Aorta (tissue), 5 donors: Measurements from ENCODE around the gene FBXL17. TPM values are rescaled to one million over a fixed set of nuclear protein-coding genes. Genes with fewer than 3 reads are reported as not detected.

Source experiments
- ATAC-seq: fragments of 200-7000 bp; cut with Tn5 transposase; one replicate; pipeline ENCODE4 v1.9.1; 2022; ENCODE audit warnings: moderate library complexity; ENCODE audit not compliant: low FRiP score
- DNase-seq, 2 donors: peaks; one replicate each; pipeline ENCODE4 v3.0.0-alpha.2; 2020
- H3K27ac ChIP-seq, 2 donors: one replicate each; pipeline ENCODE4 v1.5.1; 2013; ENCODE audit warnings: low read length in 2 of 2, mild to moderate bottlenecking in 2 of 2, moderate library complexity in 2 of 2, control low read depth in 1 of 2, inconsistent platforms in 1 of 2, low read depth in 1 of 2
- H3K27me3 ChIP-seq, 2 donors: one replicate each; pipeline ENCODE4 v1.6.1; 2013; ENCODE audit warnings: control low read depth in 1 of 2, low read length in 1 of 2, mild to moderate bottlenecking in 1 of 2, moderate library complexity in 1 of 2; ENCODE audit not compliant: insufficient read depth in 2 of 2, control insufficient read depth in 1 of 2
- H3K36me3 ChIP-seq, 2 donors: one replicate each; pipeline ENCODE4 v1.6.1; 2013; ENCODE audit warnings: control low read depth in 1 of 2, low read length in 1 of 2, mild to moderate bottlenecking in 1 of 2; ENCODE audit not compliant: insufficient read depth in 2 of 2, control insufficient read depth in 1 of 2
- H3K4me1 ChIP-seq, 2 donors: one replicate each; pipeline ENCODE4 v1.6.1; 2013; ENCODE audit warnings: low read length in 2 of 2, control low read depth in 1 of 2, mild to moderate bottlenecking in 1 of 2, moderate library complexity in 1 of 2; ENCODE audit not compliant: insufficient read depth in 2 of 2, control insufficient read depth in 1 of 2
- H3K4me3 ChIP-seq, 2 donors: one replicate each; pipeline ENCODE4 v1.5.1; 2013; ENCODE audit warnings: low read length in 2 of 2, control low read depth in 1 of 2, mild to moderate bottlenecking in 1 of 2
- H3K9me3 ChIP-seq: one replicate; pipeline ENCODE4 v1.6.1; 2013; ENCODE audit warnings: mild to moderate bottlenecking, low read length; ENCODE audit not compliant: control insufficient read depth
- WGBS, 2 donors: extraction: QIAGEN DNeasy Blood & Tissue Kit; methylation state at CpG; one replicate each; pipeline ENCODE4 v1.1.7; 2013; 5-methylcytosine and 5-hydroxymethylcytosine counted together
- intact Hi-C, 2 donors: fragments of 100-400 bp; cut with DNase I; formaldehyde crosslinking; loops; one replicate each; pipeline versions ENCODE4 v1.14.2 to v1.15.0; 2022
- polyA plus RNA-seq, 2 donors: library from polyadenylated mRNA; stranded (reverse); fragments of 200-250 nt; gene quantifications; one replicate each; pipeline ENCODE4 v1.2.3, GENCODE V29; 2013
- total RNA-seq, 2 donors: library from RNA; stranded (reverse); fragmentation: NEBNext Ultra II Directional; extraction: Animal tissue kit (Norgen Biotek cat#: 25700); gene quantifications; one replicate each; pipeline ENCODE4 v1.2.1, GENCODE V29; 2021
- donor health status: healthy with polysubstance abuse.
- donor health status: Bipolar disorder and iron deficiency.
- donor health status: DM: no; HTN: no; CAD: no.
- donor health status: DM: no; HTN: no; CAD: no.
- donor health status: DM: yes; HTN: yes; CAD: no.

FBXL17 gene
- total and polyA plus RNA-seq, 4 donors: 10.3 to 36.3 (median 20.7) TPM

- H3K27me3 ChIP-seq: no peaks in the 10 kb centered on the region
- ATAC-seq: no peak
- 46 to 68% methylated on average over 2 of the region's 2 CpGs for WGBS, 2 donors
- H3K9me3 ChIP-seq: no peaks in the 10 kb centered on the region
- no peak overlapping the region for H3K27ac ChIP-seq
- no peak for DNase-seq
- H3K4me1 ChIP-seq: no peaks in the 10 kb centered on the region
- intact Hi-C loops: no loop called here
- no peak overlapping the region for H3K4me3 ChIP-seq
- H3K36me3 ChIP-seq: no peaks in the 10 kb centered on the region
Measured at GRCh38 chr5:107855171-107855570, 526.7 kb downstream of the FBXL17 start.

DNA sequence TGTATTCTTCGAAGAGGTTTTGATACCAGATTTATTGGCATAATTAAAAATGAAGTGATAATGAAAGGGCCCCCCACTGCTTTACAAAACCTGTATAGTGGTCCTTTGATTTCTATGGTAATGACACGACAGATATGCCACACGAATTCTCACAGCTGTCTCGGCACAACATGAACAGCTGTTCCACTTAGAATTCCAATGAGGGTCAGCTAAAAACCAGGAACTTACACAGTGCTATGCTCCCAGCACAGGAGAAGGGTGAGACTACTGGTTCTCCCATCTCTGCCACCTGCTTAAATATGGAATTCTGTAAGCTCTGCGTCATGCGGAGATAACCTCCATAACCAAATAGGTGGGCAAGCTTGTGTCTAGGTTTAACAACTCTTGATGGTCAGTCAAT, 528.2 kb downstream of the FBXL17 start:
- Histone ChIP-seq H3K4me3 (no peak overlapping the region), H3K4me1 (no peaks in the 10 kb centered on the region), H3K36me3 (no peaks in the 10 kb centered on the region), H3K27ac (no peak overlapping the region), H3K27me3 (no peaks in the 10 kb centered on the region), H3K9me3 (no peaks in the 10 kb centered on the region)
- ATAC-seq: no peak
- WGBS, 2 donors: 87 to 89% methylated on average over 6 of the region's 6 CpGs
- DNase-seq: no peak
- intact Hi-C loops: no loop called here

GRCh38 chr5:107853031-107853430, 528.9 kb downstream of the FBXL17 start:
- H3K27me3 ChIP-seq: no peaks in the 10 kb centered on the region
- H3K9me3 ChIP-seq: no peaks in the 10 kb centered on the region
- H3K4me3 ChIP-seq: no peak overlapping the region
- no peaks in the 10 kb centered on the region for H3K36me3 ChIP-seq
- intact Hi-C loops: no loop called here
- 92% methylated on average over 8 of the region's 8 CpGs for WGBS, 2 donors
- no peaks in the 10 kb centered on the region for H3K4me1 ChIP-seq
- DNase-seq (no peak), ATAC-seq (no peak)
- no peak overlapping the region for H3K27ac ChIP-seq

GRCh38 chr5:107849118-107849517, 532.8 kb downstream of the FBXL17 start:
- Histone ChIP-seq H3K27ac (no peak overlapping the region), H3K36me3 (no peaks in the 10 kb centered on the region), H3K9me3 (no peaks in the 10 kb centered on the region), H3K4me3 (no peak overlapping the region), H3K4me1 (no peaks in the 10 kb centered on the region), H3K27me3 (no peaks in the 10 kb centered on the region)
- DNase-seq (no peak), ATAC-seq (no peak)
- WGBS, 2 donors: 90 to 91% methylated on average over 5 of the region's 5 CpGs
- intact Hi-C loops: no loop called here

- no peaks in the 10 kb centered on the region for H3K4me1 ChIP-seq
- 64 to 65% methylated on average over 4 of the region's 4 CpGs for WGBS, 2 donors
- intact Hi-C loops: no loop called here
- DNase-seq (no peak), ATAC-seq (no peak)
- no peak overlapping the region for H3K27ac ChIP-seq
- no peaks in the 10 kb centered on the region for H3K9me3 ChIP-seq
- no peak overlapping the region for H3K4me3 ChIP-seq
- no peaks in the 10 kb centered on the region for H3K27me3 ChIP-seq
- no peaks in the 10 kb centered on the region for H3K36me3 ChIP-seq
Measured at GRCh38 chr5:107840592-107840991, 541.3 kb downstream of the FBXL17 start.

DNA sequence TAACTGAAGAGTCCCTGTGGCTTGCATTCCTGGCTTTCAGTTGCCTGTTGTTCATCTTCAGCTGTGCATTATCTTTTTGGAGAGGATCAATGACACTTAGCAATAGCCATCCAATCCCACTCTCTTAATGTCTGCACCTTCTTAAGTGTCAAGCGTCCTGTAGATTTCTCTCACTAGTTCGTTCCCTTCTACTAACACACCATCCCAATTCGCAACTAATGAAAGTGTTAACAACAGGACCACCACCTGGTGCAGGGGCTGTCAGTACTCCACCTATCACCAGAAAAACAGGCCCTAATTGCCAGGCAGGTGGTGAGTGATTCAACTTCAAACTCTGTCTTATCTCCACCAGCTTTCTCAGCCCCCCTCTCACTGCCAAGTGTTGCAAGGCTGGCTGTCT, 541.7 kb downstream of the FBXL17 start:
- Histone ChIP-seq H3K9me3 (no peaks in the 10 kb centered on the region), H3K4me1 (no peaks in the 10 kb centered on the region), H3K36me3 (no peaks in the 10 kb centered on the region), H3K27ac (no peak overlapping the region), H3K4me3 (no peak overlapping the region), H3K27me3 (no peaks in the 10 kb centered on the region)
- ATAC-seq: no peak
- intact Hi-C loops: no loop called here
- DNase-seq: no peak
- WGBS, 2 donors: 82 to 86% methylated on average over 3 of the region's 3 CpGs

DNA sequence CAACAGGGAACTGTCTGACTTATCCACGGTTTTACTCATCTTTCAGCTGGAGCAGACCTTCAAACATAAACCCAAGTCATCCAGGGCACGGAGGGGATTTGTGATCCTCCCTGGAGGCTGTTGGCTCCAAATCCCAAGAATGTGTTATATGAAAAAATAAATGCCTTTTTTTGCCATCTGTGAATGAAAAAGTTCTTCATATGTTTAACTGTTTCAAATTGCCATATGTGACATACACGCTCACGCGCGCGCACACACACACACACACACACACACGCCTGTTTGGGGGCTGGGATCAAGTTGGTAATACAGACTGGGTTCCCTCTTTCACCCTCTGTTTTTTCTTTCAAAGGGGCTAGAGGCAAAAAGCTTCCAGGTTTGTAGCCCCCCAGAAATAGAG, 546.8 kb downstream of the FBXL17 start:
- ATAC-seq (no peak), DNase-seq (no peak)
- H3K27ac ChIP-seq: no peak overlapping the region
- no peaks in the 10 kb centered on the region for H3K9me3 ChIP-seq
- no peak overlapping the region for H3K4me3 ChIP-seq
- no peaks in the 10 kb centered on the region for H3K36me3 ChIP-seq
- H3K4me1 ChIP-seq: no peaks in the 10 kb centered on the region
- WGBS, 2 donors: 90 to 91% methylated on average over 8 of the region's 8 CpGs
- intact Hi-C loops: no loop called here
- no peaks in the 10 kb centered on the region for H3K27me3 ChIP-seq

DNA sequence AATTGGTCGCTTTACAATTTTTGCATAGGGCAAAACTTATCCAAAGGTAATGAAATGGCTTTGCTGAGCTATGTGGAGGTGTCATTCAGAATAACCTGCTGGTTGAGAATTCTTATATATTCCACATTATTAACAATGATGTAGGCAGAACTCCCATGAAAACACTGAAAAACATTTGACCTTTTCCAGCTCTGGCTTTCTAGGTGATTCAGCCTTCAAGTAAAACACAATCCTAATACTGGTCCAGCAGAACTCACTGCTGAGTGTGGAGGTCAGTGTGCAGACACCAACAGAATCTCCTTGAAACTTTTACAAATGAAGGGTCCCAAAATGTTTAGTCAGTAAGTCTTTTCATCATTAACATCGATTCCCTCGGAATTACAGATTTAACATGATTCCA, 549.2 kb downstream of the FBXL17 start:
- no peaks in the 10 kb centered on the region for H3K27me3 ChIP-seq
- WGBS, 2 donors: 85 to 93% methylated on average over 3 of the region's 3 CpGs
- no peak for DNase-seq
- no peaks in the 10 kb centered on the region for H3K4me1 ChIP-seq
- H3K9me3 ChIP-seq: no peaks in the 10 kb centered on the region
- H3K4me3 ChIP-seq: no peak overlapping the region
- no peaks in the 10 kb centered on the region for H3K36me3 ChIP-seq
- intact Hi-C loops: no loop called here
- ATAC-seq: no peak
- H3K27ac ChIP-seq: no peak overlapping the region

DNA sequence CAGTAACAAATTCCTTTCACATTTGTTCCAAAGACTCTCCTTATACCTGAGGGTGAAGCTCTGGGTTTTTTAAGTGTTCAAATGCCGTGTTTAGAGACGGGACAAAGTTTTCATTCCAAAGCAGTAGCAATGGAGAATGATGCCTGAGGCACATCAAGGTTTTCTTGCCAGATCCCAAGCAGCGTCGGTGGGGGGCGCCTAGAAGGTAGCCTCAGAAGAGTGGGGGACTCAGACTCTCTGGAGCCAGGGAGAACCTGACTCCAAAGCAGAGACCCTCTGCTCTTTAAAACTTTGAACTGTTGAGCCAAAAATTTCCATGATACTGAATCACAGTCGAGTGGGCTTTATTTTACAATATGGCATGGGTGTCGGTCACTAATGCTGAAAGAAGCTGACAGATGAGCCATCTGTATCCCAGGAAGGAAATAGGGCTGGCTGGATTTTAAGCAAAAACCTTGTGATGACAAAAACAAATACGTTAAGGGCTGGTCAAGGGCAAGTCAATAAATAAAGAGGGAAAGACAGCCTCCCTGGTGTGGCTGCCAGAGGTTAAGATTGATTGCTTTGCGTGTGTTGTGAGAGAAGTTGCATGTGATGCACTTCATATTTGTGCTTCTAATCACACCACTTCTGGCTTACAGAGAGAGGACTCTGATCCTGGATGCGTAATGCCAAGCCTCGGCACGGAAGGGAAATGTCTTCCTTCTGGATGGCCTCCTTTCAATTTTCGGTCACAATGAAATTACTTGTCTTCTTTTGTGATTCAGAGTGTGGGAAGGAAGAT, 550.1 kb downstream of the FBXL17 start:
- Histone ChIP-seq H3K9me3 (no peaks in the 10 kb centered on the region), H3K27ac (no peak overlapping the region), H3K4me3 (no peak overlapping the region), H3K4me1 (no peaks in the 10 kb centered on the region), H3K27me3 (no peaks in the 10 kb centered on the region), H3K36me3 (no peaks in the 10 kb centered on the region)
- intact Hi-C loops: no loop called here
- DNase-seq (no peak), ATAC-seq (no peak)
- 49 to 51% methylated on average over 13 of the region's 13 CpGs for WGBS, 2 donors
